Endothelial cell of umbilical vein (primary cell): ENCODE data around the gene CHURC1. TPM values are rescaled to one million over a fixed set of nuclear protein-coding genes. Genes with fewer than 3 reads are reported as not detected.

Experiments
- BruUV-seq: library from RNA; stranded (reverse); fragments of 400-500 nt; replicated peaks from 2 replicates; lab custom pipeline; 2021; lab: Mats Ljungman, UMichigan
- CTCF ChIA-PET: fragments of 300-600, 350-600 bp; sonication (Branson Sonifier 250); formaldehyde crosslinking; loops from one replicate; lab custom pipeline; 2021; ENCODE audit warnings: antibody characterized with exemption, inconsistent platforms; lab: Charles Lee
- POLR2A ChIA-PET: fragments of 300-600, 350-600 bp; sonication (Branson Sonifier 250); formaldehyde crosslinking; loops from one replicate; lab custom pipeline; 2021; ENCODE audit warnings: antibody characterized with exemption, inconsistent platforms; lab: Charles Lee
- DNase-seq: peaks from one replicate; pipeline ENCODE4 v3.0.0-alpha.2; 2011; ENCODE audit warnings: low read depth, low spot score
- FAIRE-seq: peaks from 2 replicates; lab custom pipeline; 2011; peaks lifted over from hg19 to GRCh38; lab: Jason Lieb, UNC
- H2AFZ ChIP-seq: 2 replicates; pipeline ENCODE4 v1.6.0; 2012; ENCODE audit warnings: low read depth, low read length, control low read depth, inconsistent platforms
- H3K27ac ChIP-seq: 2 replicates; pipeline ENCODE4 v1.5.1; 2011; ENCODE audit warnings: low read depth, mild to moderate bottlenecking, control low read depth, low read length, moderate library complexity; ENCODE audit not compliant: insufficient read depth
- H3K27me3 ChIP-seq, 2 experiments: 2 replicates each; pipeline versions ENCODE4 v1.6.0 to v1.6.1; 2011; ENCODE audit warnings: low read length in 2 of 2, mixed read lengths in 1 of 2; ENCODE audit not compliant: control insufficient read depth in 2 of 2, insufficient read depth in 2 of 2
- H3K36me3 ChIP-seq, 2 experiments: 2 replicates in 1 of 2; 3 replicates in 1 of 2; pipeline ENCODE4 v1.5.1; 2011; ENCODE audit warnings: low read length in 2 of 2, mild to moderate bottlenecking in 1 of 2, moderate library complexity in 1 of 2; ENCODE audit not compliant: control insufficient read depth in 2 of 2, insufficient read depth in 2 of 2; ENCODE audit errors: extremely low read depth in 1 of 2
- H3K4me1 ChIP-seq: 3 replicates; pipeline ENCODE4 v1.5.1; 2011; ENCODE audit warnings: mild to moderate bottlenecking, low read length; ENCODE audit not compliant: control insufficient read depth, insufficient read depth; ENCODE audit errors: extremely low read depth
- H3K4me2 ChIP-seq: 2 replicates; pipeline ENCODE4 v1.6.1; 2011; ENCODE audit warnings: low read length, control low read depth, mixed read lengths; ENCODE audit not compliant: insufficient read depth
- H3K4me3 ChIP-seq, 3 experiments: fragments of 200-600 bp in 1 of 3; sonication (generic), shearing (Covaris generic) in 1 of 3; replicated peaks in 1 of 3; 2 replicates each; pipeline ENCODE4 v1.5.1; 2011 to 2016; ENCODE audit warnings: control low read depth in 3 of 3, low read length in 3 of 3, mild to moderate bottlenecking in 2 of 3, inconsistent platforms in 1 of 3, low read depth in 1 of 3, moderate library complexity in 1 of 3; ENCODE audit not compliant: insufficient read depth in 1 of 3
- H3K79me2 ChIP-seq: 2 replicates; pipeline ENCODE4 v1.6.0; 2012; ENCODE audit warnings: low read length, inconsistent platforms; ENCODE audit not compliant: control insufficient read depth, insufficient read depth
- H3K9ac ChIP-seq: replicated peaks from 2 replicates; pipeline ENCODE3; 2011; ENCODE audit warnings: low read length, control low read depth; ENCODE audit not compliant: insufficient read depth; ENCODE audit errors: extremely low read depth
- H3K9me1 ChIP-seq: replicated peaks from 3 replicates; pipeline ENCODE4 v1.6.0; 2011; ENCODE audit warnings: mild to moderate bottlenecking, low read length; ENCODE audit not compliant: control insufficient read depth, insufficient read depth; ENCODE audit errors: extremely low read depth
- H3K9me3 ChIP-seq: replicated peaks from 2 replicates; pipeline ENCODE4 v1.5.1; 2012; ENCODE audit warnings: low read length, inconsistent platforms; ENCODE audit not compliant: control insufficient read depth, insufficient read depth
- H4K20me1 ChIP-seq: replicated peaks from 2 replicates; pipeline ENCODE3; 2011; ENCODE audit warnings: mild to moderate bottlenecking, low read length; ENCODE audit not compliant: control insufficient read depth, insufficient read depth; ENCODE audit errors: extremely low read depth
- EZH2 ChIP-seq: IDR thresholded peaks from 2 replicates; pipeline ENCODE4 v1.6.1; 2012; ENCODE audit warnings: borderline replicate concordance, low read depth, mild to moderate bottlenecking, moderate library complexity, low read length, inconsistent platforms; ENCODE audit not compliant: severe bottlenecking
- GATA2 ChIP-seq: IDR thresholded peaks from 2 replicates; pipeline ENCODE4 v1.7.0; 2011; ENCODE audit warnings: low read depth, mild to moderate bottlenecking, moderate library complexity, mixed read lengths, low read length; ENCODE audit not compliant: insufficient read length, insufficient read depth
- MYC ChIP-seq: IDR thresholded peaks from one replicate; pipeline ENCODE4 v1.6.1; 2011; ENCODE audit warnings: mild to moderate bottlenecking, low read depth, low read length
- POLR2A ChIP-seq: IDR thresholded peaks from 2 replicates; pipeline ENCODE4 v1.6.1; 2012; ENCODE audit warnings: low read depth, mild to moderate bottlenecking, control low read depth, low read length
- dilution Hi-C: fragments of 300-500 bp; cut with MboI; formaldehyde crosslinking; loops from one replicate; pipeline ENCODE4 v1.15.0; 2019; ENCODE audit warnings: low sequenced_read_pairs; ENCODE audit not compliant: extremely low pct_ligation_motif_present
- intact Hi-C: fragments of 100-400 bp; cut with micrococcal nuclease; formaldehyde crosslinking; loops from one replicate; pipeline ENCODE4 v1.10.0; 2022
- polyA plus RNA-seq, 4 experiments: library from polyadenylated mRNA; depleted of rRNA in 3 of 4; stranded (reverse) in 3 of 4; unstranded in 1 of 4; fragments of >200 nt; gene quantifications; 2 replicates each; pipeline versions ENCODE4 v1.2.1 to v1.2.3, GENCODE V29; 2011 to 2012; ENCODE audit warnings: missing spikeins in 1 of 4
- total RNA-seq: library from RNA; stranded (reverse); gene quantifications from 2 replicates; pipeline ENCODE4 v1.2.3, GENCODE V29; 2021
- TF ChIP-seq, protein P1 (sequence below), 2 donors: IDR thresholded peaks; 1 replicate in 1 of 2; 2 replicates in 1 of 2; pipeline ENCODE4 v1.5.1; 2011; ENCODE audit warnings: low read length in 2 of 2, mild to moderate bottlenecking in 2 of 2, moderate library complexity in 2 of 2, control low read depth in 1 of 2, inconsistent platforms in 1 of 2, low read depth in 1 of 2; ENCODE audit not compliant: insufficient read depth in 1 of 2; ENCODE audit errors: extremely low read depth in 1 of 2
- TF ChIP-seq, protein P2 (sequence below): IDR thresholded peaks from 2 replicates; pipeline ENCODE4 v1.6.1; 2011; ENCODE audit not compliant: insufficient read depth, insufficient read length

The CHURC1 gene
- total and polyA plus RNA-seq, 2 donors (not counting 3 experiments of a cell fraction or from before 2014, with no cell fraction given): 44.4 to 62.2 TPM

DNA sequence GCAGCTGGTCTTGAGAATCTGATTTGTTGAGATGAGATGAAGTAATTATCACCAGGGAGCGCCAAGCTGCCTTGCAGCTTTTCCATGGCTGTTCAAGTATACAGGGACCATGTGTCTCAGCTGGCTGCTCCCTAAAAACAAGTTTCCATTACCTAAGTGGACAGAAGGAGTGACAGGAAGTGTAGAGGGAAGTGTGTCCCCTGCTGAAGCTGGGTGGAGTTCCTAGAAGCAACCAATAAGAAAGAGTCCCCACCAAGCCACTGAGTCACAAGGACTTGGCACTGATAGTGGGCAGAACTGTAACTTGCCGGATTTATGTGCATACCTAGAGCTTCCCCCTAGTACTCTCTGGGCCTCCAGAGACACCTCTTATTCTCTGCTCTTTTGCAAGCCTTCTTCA, 29.8 kb downstream of the CHURC1 start:
- H3K4me1 ChIP-seq: no peaks in the 10 kb centered on the region
- DNase-seq: no peak
- peaks cover 0 to 11% of the 10 kb centered on the region in 2 experiments for H3K36me3 ChIP-seq
- H3K4me2 ChIP-seq: no peak overlapping the region
- no peak overlapping the region for H2AFZ ChIP-seq
- ChIA-PET POLR2A (no interaction called here), CTCF (interaction anchor here (1.2 to 1.4 kb wide), 2 partner anchors 8 to 76 kb away, joined by 4 read pairs; no protein-coding TSS in a partner anchor)
- TF ChIP-seq, protein P1, sequence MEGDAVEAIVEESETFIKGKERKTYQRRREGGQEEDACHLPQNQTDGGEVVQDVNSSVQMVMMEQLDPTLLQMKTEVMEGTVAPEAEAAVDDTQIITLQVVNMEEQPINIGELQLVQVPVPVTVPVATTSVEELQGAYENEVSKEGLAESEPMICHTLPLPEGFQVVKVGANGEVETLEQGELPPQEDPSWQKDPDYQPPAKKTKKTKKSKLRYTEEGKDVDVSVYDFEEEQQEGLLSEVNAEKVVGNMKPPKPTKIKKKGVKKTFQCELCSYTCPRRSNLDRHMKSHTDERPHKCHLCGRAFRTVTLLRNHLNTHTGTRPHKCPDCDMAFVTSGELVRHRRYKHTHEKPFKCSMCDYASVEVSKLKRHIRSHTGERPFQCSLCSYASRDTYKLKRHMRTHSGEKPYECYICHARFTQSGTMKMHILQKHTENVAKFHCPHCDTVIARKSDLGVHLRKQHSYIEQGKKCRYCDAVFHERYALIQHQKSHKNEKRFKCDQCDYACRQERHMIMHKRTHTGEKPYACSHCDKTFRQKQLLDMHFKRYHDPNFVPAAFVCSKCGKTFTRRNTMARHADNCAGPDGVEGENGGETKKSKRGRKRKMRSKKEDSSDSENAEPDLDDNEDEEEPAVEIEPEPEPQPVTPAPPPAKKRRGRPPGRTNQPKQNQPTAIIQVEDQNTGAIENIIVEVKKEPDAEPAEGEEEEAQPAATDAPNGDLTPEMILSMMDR (IDR thresholded peaks at IDR 0.05; ENCODE audit: extremely low read depth in 1 of 2, insufficient read depth in 1 of 2, low read depth in 1 of 2, low read length in 2 of 2): no peak
- TF ChIP-seq MYC (no peak), GATA2 (no peak), EZH2 (no peak), POLR2A (no peak)
- TF ChIP-seq, protein P2, sequence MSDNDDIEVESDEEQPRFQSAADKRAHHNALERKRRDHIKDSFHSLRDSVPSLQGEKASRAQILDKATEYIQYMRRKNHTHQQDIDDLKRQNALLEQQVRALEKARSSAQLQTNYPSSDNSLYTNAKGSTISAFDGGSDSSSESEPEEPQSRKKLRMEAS: no peak
- H3K4me3 ChIP-seq: no peak overlapping the region
- no TSS peak for BruUV-seq
- no peaks in the 10 kb centered on the region for H3K9me1 ChIP-seq
- H3K27ac ChIP-seq: no peak overlapping the region
- intact Hi-C loops (no loop called here), dilution Hi-C loops (no loop called here)
- H4K20me1 ChIP-seq: no peaks in the 10 kb centered on the region
- no peaks in the 10 kb centered on the region for H3K27me3 ChIP-seq
- H3K79me2 ChIP-seq: no peaks in the 10 kb centered on the region
- H3K9me3 ChIP-seq: no peaks in the 10 kb centered on the region
- H3K9ac ChIP-seq: no peak overlapping the region
- no peak for FAIRE-seq
